GM03348 (cell line): Measurements from ENCODE around the gene SCCPDH.
"Not testable (repeated sequence)": the region's sequence is repeated elsewhere in the genome, so short reads cannot be mapped to it uniquely, and the experiment has no call there.

Source experiments
- DNase-seq: peaks from one replicate; pipeline ENCODE4 v3.0.0; 2012; ENCODE audit warnings: low spot score

SCCPDH gene

DNA sequence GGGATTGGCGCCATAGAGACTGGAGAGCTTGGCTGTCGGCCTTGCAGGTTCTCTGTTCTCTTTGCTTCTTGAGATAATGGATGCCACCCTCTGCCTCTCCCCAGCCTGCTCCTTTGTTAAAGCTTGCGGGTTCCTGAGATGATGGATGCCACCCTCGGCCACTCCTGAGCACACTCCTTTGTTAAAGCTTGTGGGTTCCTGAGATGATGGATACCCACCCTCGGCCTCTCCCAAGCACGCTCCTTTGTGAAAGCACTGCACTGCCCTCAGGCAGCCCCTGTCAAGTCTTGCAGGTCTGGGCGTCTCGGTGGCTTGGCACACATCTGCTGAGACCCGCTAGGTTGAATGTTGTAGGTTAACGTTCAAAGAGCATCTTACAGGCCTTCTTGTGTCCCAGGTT lies 76.5 kb downstream of the SCCPDH start:
- DNase-seq: no peak

DNA sequence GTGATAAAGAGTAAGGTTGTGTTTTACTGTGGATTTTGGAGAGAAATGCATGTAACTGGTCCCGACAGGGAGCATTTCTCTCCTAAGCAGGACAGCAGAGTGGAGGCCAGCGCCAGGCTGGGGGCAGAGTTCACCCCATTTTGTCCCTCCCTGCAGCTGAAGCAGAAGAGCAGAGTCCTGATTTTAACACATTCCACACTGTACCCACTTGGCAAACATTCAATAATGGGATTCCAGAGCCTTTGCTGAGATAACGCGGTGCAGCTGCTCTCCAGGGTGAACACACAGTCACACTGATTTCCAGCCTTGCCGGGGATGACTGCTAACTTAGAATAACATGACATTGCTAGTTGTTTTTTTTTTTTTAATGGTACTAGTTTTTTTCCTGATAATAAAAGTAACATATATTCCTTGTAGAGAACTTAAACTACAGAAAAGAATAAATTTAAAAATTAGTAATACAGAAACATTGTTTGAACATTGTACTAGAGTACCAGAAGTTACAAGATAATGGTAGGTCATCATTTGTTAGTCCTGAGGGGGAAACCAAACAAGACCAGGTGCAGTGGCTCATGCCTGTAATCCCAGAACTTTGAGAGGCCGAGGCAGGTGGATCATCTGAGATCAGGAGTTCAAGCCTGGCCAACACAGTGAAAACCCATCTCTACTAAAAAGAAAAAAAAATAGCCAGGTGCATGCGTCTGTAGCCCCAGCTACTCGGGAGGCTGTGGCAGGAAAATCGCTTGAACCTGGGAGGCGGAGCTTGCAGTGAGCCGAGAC lies 77.2 kb downstream of the SCCPDH start:
- DNase-seq: no peak

DNA sequence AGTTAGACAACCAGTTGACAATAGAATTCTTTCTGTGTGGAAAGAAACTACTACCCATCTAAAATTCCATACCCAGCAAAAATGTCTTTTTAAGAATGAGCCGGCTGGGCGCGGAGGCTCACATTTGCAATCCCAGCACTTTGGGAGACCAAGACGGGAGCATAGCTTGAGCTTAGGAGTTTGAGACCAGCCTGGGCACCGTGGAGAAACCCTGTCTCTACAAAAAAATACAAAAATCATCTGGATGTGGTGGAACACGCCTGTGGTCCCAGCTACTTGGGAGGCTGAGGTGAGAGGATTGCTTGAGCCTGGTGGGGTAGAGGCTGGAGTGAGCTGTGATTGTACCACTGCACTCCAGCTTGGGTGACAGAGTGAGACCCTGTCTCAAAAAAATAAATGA lies 79.2 kb downstream of the SCCPDH start:
- DNase-seq: no peak

GRCh38 chr1:246803883-246804282 lies 79.7 kb downstream of the SCCPDH start:
- DNase-seq: no peak

DNA sequence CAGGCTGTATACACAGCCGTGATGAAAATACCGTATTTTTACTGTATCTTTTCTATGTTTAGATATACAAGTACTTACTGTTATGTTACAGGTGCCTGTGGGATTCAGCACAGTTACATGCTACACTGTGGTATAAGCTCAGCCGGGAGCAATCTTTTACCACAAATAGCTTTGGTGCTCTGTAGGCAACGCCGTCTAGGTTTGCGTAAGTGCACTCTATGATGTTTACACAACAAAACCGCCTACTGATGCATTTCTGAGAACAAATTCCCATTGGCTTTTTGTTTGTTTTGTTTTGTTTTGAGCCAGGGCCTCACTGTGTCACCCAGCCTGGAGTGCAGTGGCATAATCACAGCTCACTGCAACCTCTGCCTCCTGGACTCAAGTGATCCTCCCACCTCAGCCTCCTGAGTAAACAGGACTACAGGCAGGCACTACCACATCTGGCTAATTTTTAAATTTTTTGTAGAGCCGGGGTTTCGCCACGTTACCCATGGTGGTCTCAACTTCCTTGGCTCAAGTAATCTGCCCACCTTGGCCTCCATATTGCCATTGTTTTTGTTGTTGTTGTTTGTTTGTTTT lies 81.0 kb downstream of the SCCPDH start:
- no peak for DNase-seq

GRCh38 chr1:246809473-246809872 lies 85.3 kb downstream of the SCCPDH start:
- DNase-seq: no peak

- DNase-seq: no peak
Measured at GRCh38 chr1:246811985-246812384, 87.8 kb downstream of the SCCPDH start.

DNA sequence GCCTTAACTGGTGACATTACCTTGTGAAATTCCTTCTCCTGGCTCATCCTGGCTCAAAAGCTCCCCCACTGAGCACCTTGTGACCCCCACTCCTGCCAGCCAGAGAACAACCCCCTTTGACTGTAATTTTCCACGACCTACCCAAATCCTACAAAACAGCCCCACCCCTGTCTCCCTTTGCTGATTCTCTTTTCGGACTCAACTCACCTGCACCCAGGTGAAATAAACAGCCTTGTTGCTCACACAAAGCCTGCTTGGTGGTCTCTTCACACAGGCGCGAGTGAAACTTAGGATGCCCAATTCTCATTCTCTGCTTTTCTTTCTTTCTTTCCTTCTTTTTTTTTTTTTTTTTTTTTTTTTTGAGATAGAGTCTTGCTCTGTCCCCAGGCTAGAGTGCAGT lies 89.1 kb downstream of the SCCPDH start:
- DNase-seq: not testable (repeated sequence)

GRCh38 chr1:246814890-246815289 lies 90.7 kb downstream of the SCCPDH start:
- no peak for DNase-seq

DNA sequence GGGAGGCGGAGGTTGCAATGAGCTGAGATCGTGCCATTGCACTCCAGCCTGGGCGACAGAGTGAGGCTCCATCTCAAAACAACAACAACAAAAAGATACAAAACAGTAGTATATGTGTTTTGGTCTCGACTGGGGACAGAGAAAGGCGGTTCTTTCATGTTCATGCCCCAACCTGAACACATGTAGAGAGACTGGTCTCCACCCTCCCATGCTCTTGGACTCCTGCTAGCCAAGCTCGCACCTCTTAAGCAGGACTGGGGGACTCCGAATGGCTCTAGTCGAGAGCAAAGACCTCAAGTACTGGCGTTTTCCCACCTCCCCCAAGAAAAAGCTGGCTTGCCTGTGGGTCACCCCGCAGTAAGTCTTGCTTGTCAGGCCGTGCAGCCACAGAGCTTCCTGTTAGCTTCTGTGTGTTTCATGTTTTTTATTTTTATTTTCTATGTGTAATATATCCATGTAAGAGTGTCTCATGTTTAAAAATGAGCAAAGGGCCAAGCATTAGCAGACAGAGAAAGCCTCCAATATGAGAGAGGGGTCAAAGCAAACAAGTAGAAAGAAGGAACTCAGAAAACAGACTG lies 91.6 kb downstream of the SCCPDH start:
- no peak for DNase-seq
